OCI-M1 (cell line): Measurements from ENCODE around the gene HCAR1.

Experiments used
- DNase-seq: peaks from one replicate; lab custom pipeline; 2025; lab: John Stamatoyannopoulos, UW

The HCAR1 gene

GRCh38 chr12:122730215-122731014 lies at the start of gene HCAR1:
Gene HCAR1, minus strand, starts transcription at chr12:122730844. Its CDS starts 505 bp downstream, at chr12:122730339.
- DNase-seq, result no peak

GRCh38 chr12:122757568-122757967 lies 26.9 kb upstream of the HCAR1 start:
- DNase-seq, result peak; percentile 91

- DNase-seq, result no peak
These were observed 24.1 kb upstream of the HCAR1 start for GRCh38 chr12:122754790-122755189.

GRCh38 chr12:122753319-122753650 lies 22.6 kb upstream of the HCAR1 start:
- peak; percentile 60 for DNase-seq

- DNase-seq, result peak; percentile 98
These were observed 22.0 kb upstream of the HCAR1 start, which contains the start of gene DENR for GRCh38 chr12:122752464-122753318. Gene DENR, plus strand, starts transcription at chr12:122752824. Its CDS starts 878 bp downstream, at chr12:122753702.

GRCh38 chr12:122750781-122751515 lies 20.3 kb upstream of the HCAR1 start:
- DNase-seq, result peak; percentile 57

- no peak for DNase-seq
These were observed 19.1 kb upstream of the HCAR1 start for GRCh38 chr12:122749569-122750332.

- DNase-seq, result peak; percentile 21
These were observed 16.8 kb upstream of the HCAR1 start for GRCh38 chr12:122747224-122748135.

- no peak for DNase-seq
These were observed 13.4 kb upstream of the HCAR1 start for GRCh38 chr12:122743895-122744525.

- DNase-seq, result peak; percentile 29
These were observed 9.7 kb upstream of the HCAR1 start for GRCh38 chr12:122740351-122740750.

- DNase-seq, result peak; percentile 44
These were observed 7.9 kb upstream of the HCAR1 start for GRCh38 chr12:122738571-122738970.

- no peak for DNase-seq
These were observed 2.0 kb upstream of the HCAR1 start for GRCh38 chr12:122732611-122733010.

GRCh38 chr12:122732170-122732569 lies 1.5 kb upstream of the HCAR1 start:
- DNase-seq, result no peak

GRCh38 chr12:122729583-122730214 lies 945 bp downstream of the HCAR1 start:
- DNase-seq, result no peak

GRCh38 chr12:122726080-122726558 lies 4.5 kb downstream of the HCAR1 start:
- DNase-seq, result peak; percentile 77

GRCh38 chr12:122725452-122726079 lies 5.1 kb downstream of the HCAR1 start:
- DNase-seq, result no peak

- DNase-seq, result no peak
These were observed 5.9 kb downstream of the HCAR1 start for GRCh38 chr12:122724641-122725243.

- no peak for DNase-seq
These were observed 8.3 kb downstream of the HCAR1 start for GRCh38 chr12:122722387-122722786.
